Peyer's patch (tissue), 4 donors: ENCODE measurements around the gene TREML1.
"Not testable (repeated sequence)": the region's sequence is repeated elsewhere in the genome, so short reads cannot be mapped to it uniquely, and the experiment has no call there.

Source experiments
- POLR2A ChIP-seq, 2 donors: fragments of 450-650 bp; IDR thresholded peaks; one replicate each; pipeline ENCODE4 v1.5.1; 2017; ENCODE audit warnings: antibody characterized with exemption in 2 of 2, mild to moderate bottlenecking in 2 of 2, moderate library complexity in 2 of 2
- TF ChIP-seq, protein P1 (sequence below), 6 experiments: fragments of 450-650 bp in 4 of 6; fragments of 200-600 bp in 2 of 6; sonication (generic) in 1 of 6; IDR thresholded peaks; one replicate each; pipeline ENCODE4 v1.5.1; 2017 to 2019; ENCODE audit warnings: antibody characterized with exemption in 6 of 6, mild to moderate bottlenecking in 3 of 6, moderate library complexity in 1 of 6

DNA sequence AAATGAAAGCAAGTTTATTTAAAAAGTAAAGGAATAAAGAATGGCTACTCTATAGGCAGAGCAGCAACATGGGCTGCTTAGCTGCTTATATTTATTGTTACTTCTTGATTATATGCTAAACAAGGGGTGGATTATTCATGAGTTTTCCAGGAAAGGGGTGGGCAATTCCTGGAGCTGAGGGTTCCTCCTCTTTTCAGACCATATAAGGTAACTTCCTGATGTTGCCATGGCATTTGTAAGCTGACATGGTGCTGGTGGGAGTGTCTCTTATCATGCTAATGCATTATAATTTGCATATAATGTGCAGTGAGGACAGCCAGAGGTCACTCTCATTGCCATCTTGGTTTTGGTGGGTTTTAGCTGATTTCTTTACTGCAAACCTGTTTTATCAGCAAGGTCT, 34.9 kb upstream of the TREML1 start:
- TF ChIP-seq, protein P1, sequence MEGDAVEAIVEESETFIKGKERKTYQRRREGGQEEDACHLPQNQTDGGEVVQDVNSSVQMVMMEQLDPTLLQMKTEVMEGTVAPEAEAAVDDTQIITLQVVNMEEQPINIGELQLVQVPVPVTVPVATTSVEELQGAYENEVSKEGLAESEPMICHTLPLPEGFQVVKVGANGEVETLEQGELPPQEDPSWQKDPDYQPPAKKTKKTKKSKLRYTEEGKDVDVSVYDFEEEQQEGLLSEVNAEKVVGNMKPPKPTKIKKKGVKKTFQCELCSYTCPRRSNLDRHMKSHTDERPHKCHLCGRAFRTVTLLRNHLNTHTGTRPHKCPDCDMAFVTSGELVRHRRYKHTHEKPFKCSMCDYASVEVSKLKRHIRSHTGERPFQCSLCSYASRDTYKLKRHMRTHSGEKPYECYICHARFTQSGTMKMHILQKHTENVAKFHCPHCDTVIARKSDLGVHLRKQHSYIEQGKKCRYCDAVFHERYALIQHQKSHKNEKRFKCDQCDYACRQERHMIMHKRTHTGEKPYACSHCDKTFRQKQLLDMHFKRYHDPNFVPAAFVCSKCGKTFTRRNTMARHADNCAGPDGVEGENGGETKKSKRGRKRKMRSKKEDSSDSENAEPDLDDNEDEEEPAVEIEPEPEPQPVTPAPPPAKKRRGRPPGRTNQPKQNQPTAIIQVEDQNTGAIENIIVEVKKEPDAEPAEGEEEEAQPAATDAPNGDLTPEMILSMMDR (IDR thresholded peaks at IDR 0.05) = not testable (repeated sequence)
- TF ChIP-seq POLR2A (IDR thresholded peaks at IDR 0.05) = not testable (repeated sequence)
